Neural cell (in vitro differentiated cells): Measurements from ENCODE around the gene SLC26A9. TPM values are rescaled to one million over a fixed set of nuclear protein-coding genes. Genes with fewer than 3 reads are reported as not detected.
"Not testable (repeated sequence)": the region's sequence is repeated elsewhere in the genome, so short reads cannot be mapped to it uniquely, and the experiment has no call there.

ENCODE experiments used
- H2AFZ ChIP-seq: fragments of 200-600, 300-800 bp; sonication (generic), shearing (Covaris generic); 2 replicates; pipeline ENCODE4 v1.6.0; 2014; ENCODE audit warnings: low read depth, mild to moderate bottlenecking, antibody characterized with exemption, low read length, moderate library complexity
- H3F3A ChIP-seq: fragments of 200-600 bp; shearing (Covaris generic); 2 replicates; pipeline ENCODE4 v1.6.1; 2016; ENCODE audit warnings: mild to moderate bottlenecking, moderate library complexity, mixed read lengths, antibody characterized with exemption, low read length; ENCODE audit not compliant: insufficient read depth, poor library complexity, severe bottlenecking
- H3K27ac ChIP-seq: fragments of 200-600, 300-800 bp; sonication (generic), shearing (Covaris generic); 2 replicates; pipeline ENCODE4 v1.5.1; 2014; ENCODE audit warnings: mild to moderate bottlenecking, low read length, moderate library complexity
- H3K27me3 ChIP-seq: fragments of 300-800, 200-600 bp; sonication (generic), shearing (Covaris generic); 2 replicates; pipeline ENCODE4 v1.6.0; 2014; ENCODE audit warnings: mild to moderate bottlenecking, low read depth, low read length, moderate library complexity; ENCODE audit not compliant: insufficient read depth
- H3K36me3 ChIP-seq: fragments of 300-800, 200-600 bp; sonication (generic), shearing (Covaris generic); 2 replicates; pipeline ENCODE4 v1.5.1; 2014; ENCODE audit warnings: mild to moderate bottlenecking, antibody characterized with exemption, low read length, moderate library complexity; ENCODE audit not compliant: insufficient read depth
- H3K4me2 ChIP-seq: fragments of 300-800, 200-600 bp; sonication (generic), shearing (Covaris generic); 2 replicates; pipeline ENCODE4 v1.6.0; 2014; ENCODE audit warnings: mild to moderate bottlenecking, low read length
- H3K4me3 ChIP-seq: fragments of 300-800, 200-600 bp; sonication (generic), shearing (Covaris generic); 2 replicates; pipeline ENCODE4 v1.5.1; 2014; ENCODE audit warnings: mild to moderate bottlenecking, low read length, moderate library complexity
- H3K79me2 ChIP-seq: fragments of 200-600 bp; shearing (Covaris generic); replicated peaks from 2 replicates; pipeline ENCODE4 v1.6.0; 2014; ENCODE audit warnings: mild to moderate bottlenecking, low read length, moderate library complexity; ENCODE audit not compliant: insufficient read depth
- H3K9ac ChIP-seq: fragments of 300-800, 200-600 bp; sonication (generic), shearing (Covaris generic); 2 replicates; pipeline ENCODE4 v1.6.1; 2016; ENCODE audit warnings: mild to moderate bottlenecking, low read length, mixed read lengths
- H3K9me2 ChIP-seq: fragments of 200-600 bp; shearing (Covaris generic); 2 replicates; pipeline ENCODE4 v1.6.1; 2016; ENCODE audit warnings: mild to moderate bottlenecking, low read length, mixed read lengths; ENCODE audit not compliant: insufficient read depth
- H3K9me3 ChIP-seq: fragments of 200-600, 300-800 bp; sonication (generic), shearing (Covaris generic); 2 replicates; pipeline ENCODE4 v1.6.1; 2016; ENCODE audit warnings: mild to moderate bottlenecking, mixed run types, low read length, moderate library complexity, mixed read lengths
- H4K20me1 ChIP-seq: fragments of 200-600 bp; shearing (Covaris generic); 2 replicates; pipeline ENCODE4 v1.6.1; 2016; ENCODE audit warnings: mild to moderate bottlenecking, mixed run types; ENCODE audit not compliant: insufficient read depth
- EP300 ChIP-seq: fragments of 450-650 bp; conservative IDR thresholded peaks from 2 replicates; pipeline ENCODE4 v1.6.1; 2014; ENCODE audit warnings: antibody characterized with exemption, mild to moderate bottlenecking, moderate library complexity; ENCODE audit not compliant: poor library complexity, severe bottlenecking
- polyA plus RNA-seq: library from polyadenylated mRNA; depleted of rRNA; stranded (reverse); fragments of >200 nt; gene quantifications from 2 replicates; pipeline ENCODE4 v1.2.3, GENCODE V29; 2014

The SLC26A9 gene
- polyA plus RNA-seq, 1 donor from 2014 or later = not detected

- H3F3A ChIP-seq = no peaks in the 10 kb centered on the region
- no peak overlapping the region for H2AFZ ChIP-seq
- H3K4me2 ChIP-seq = no peak overlapping the region
- no peaks in the 10 kb centered on the region for H3K9me3 ChIP-seq
- no peaks in the 10 kb centered on the region for H3K36me3 ChIP-seq
- H3K79me2 ChIP-seq = no peaks in the 10 kb centered on the region
- H3K27me3 ChIP-seq = no peaks in the 10 kb centered on the region
- no peak overlapping the region for H3K27ac ChIP-seq
- TF ChIP-seq EP300 = no peak
- H3K9me2 ChIP-seq = no peaks in the 10 kb centered on the region
- H3K9ac ChIP-seq = no peak overlapping the region
- no peak overlapping the region for H3K4me3 ChIP-seq
- no peaks in the 10 kb centered on the region for H4K20me1 ChIP-seq
Measured at GRCh38 chr1:205896351-205896750, 46.9 kb downstream of the SLC26A9 start.

GRCh38 chr1:205894119-205894518, 49.1 kb downstream of the SLC26A9 start:
- not testable (repeated sequence) for H3K9me2 ChIP-seq, H3K4me2 ChIP-seq, H3K79me2 ChIP-seq, H3K36me3 ChIP-seq, H3K9ac ChIP-seq, H4K20me1 ChIP-seq, H2AFZ ChIP-seq, H3K4me3 ChIP-seq, H3K27me3 ChIP-seq, H3K27ac ChIP-seq, H3K9me3 ChIP-seq, H3F3A ChIP-seq

- H3K4me3 ChIP-seq, H3K9ac ChIP-seq, H3F3A ChIP-seq, H3K36me3 ChIP-seq, H3K79me2 ChIP-seq, H3K27ac ChIP-seq, H3K4me2 ChIP-seq, H3K9me3 ChIP-seq, H4K20me1 ChIP-seq, H3K27me3 ChIP-seq, H3K9me2 ChIP-seq, H2AFZ ChIP-seq: not testable (repeated sequence)
Measured at GRCh38 chr1:205892175-205892574, 51.1 kb downstream of the SLC26A9 start.

DNA sequence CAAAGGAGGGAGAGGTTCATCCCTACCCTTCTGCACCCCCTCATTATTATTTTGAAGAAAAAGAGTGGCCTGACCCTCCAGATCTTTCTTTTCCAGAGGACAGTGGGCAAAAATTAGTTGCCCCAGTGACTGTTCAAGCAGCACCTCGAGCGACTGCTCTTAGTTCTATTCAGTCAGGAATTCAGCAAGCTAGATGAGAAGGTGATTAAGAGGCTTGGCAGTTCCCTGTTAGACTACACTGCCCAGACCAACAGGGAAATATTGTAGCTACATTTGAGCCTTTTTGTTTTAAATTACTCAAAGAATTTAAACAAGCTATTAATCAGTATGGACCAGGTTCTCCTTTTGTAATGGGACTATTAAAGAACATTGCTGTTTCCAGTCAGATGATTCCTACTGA, 51.8 kb downstream of the SLC26A9 start:
- H3K4me3 ChIP-seq, H3K9ac ChIP-seq, H4K20me1 ChIP-seq, H3K9me2 ChIP-seq, H3K27me3 ChIP-seq, H3F3A ChIP-seq, H3K79me2 ChIP-seq, H3K4me2 ChIP-seq, H3K27ac ChIP-seq, H3K36me3 ChIP-seq, H2AFZ ChIP-seq, H3K9me3 ChIP-seq: not testable (repeated sequence)

DNA sequence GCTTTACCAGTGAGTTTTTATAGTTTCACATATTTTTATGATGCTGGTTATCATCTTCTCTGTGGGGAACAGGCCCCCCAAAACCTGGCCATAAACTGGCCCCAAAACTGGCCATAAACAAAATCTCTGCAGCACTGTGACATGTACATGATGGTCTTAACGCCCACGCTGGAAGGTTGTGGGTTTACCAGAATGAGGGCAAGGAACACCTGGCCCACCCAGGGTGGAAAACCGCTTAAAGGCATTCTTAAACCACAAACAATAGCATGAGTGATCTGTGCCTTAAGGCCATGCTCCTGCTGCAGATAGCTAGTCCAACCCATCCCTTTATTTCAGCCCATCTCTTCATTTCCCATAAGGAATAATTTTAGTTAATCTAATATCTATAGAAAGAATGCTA, 52.6 kb downstream of the SLC26A9 start:
- not testable (repeated sequence) for H3K79me2 ChIP-seq, H3K9me2 ChIP-seq, H3K4me2 ChIP-seq, H3K36me3 ChIP-seq, H2AFZ ChIP-seq, H3F3A ChIP-seq, H3K9ac ChIP-seq, H3K27ac ChIP-seq, H3K9me3 ChIP-seq, H4K20me1 ChIP-seq, H3K4me3 ChIP-seq, H3K27me3 ChIP-seq

DNA sequence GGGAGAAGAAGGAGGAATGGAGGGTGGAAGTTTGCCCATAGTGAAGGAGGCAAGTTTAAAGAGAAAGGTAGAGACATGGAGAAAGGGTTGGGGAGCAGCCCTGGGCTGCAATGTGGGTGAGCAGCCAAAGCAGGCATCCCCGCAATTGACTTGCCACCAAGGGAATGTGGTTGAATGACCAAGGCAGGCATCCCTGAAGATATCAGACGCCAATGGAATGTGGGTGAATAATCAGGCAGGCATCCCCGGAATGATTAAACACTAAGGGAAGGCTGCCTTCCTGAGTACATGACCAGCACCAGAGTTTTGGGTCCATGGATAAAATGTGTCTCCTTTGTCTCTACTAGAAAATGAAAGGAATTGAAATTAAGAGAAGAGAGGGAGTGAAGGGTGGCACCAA, 53.5 kb downstream of the SLC26A9 start:
- not testable (repeated sequence) for H3K27ac ChIP-seq, H3K36me3 ChIP-seq, H3K27me3 ChIP-seq, H3K9ac ChIP-seq, H4K20me1 ChIP-seq, H2AFZ ChIP-seq, H3K4me3 ChIP-seq, H3K9me2 ChIP-seq, H3F3A ChIP-seq, H3K9me3 ChIP-seq, H3K4me2 ChIP-seq, H3K79me2 ChIP-seq

DNA sequence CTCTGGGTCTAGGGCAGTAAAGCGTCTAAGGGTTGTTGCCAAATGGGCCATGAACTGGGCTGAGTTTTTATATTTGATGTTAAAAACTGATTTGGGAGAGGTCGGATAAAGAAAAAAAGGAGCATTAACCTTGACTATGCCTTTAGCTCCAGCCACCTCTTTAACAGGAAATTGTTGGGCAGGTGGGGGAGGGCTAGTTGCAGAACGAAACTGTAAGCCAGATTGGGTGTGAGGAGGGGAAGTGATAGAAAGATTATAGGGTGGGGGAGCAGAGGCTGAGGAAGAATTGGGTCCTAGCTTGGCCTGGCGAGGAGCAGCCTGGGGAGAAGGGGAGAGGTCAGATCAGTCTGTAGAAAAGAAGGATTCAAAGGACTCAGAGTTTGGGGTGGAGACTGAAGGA, 54.2 kb downstream of the SLC26A9 start:
- H3K4me3 ChIP-seq, H3K27me3 ChIP-seq: not testable (repeated sequence)

More for the DNA sequence above, 54.2 kb downstream of the SLC26A9 start:
- not testable (repeated sequence) for H3K36me3 ChIP-seq, H3K4me2 ChIP-seq, H3K9me2 ChIP-seq, H3K79me2 ChIP-seq, H3K27ac ChIP-seq, H3K9me3 ChIP-seq, H3F3A ChIP-seq, H4K20me1 ChIP-seq, H2AFZ ChIP-seq, H3K9ac ChIP-seq
